Neuron (in vitro differentiated cells): ENCODE measurements around the gene PEX26.

ENCODE experiments used
- H2AFZ ChIP-seq: one replicate; pipeline ENCODE4 v1.6.1; 2013; ENCODE audit warnings: low read depth, mild to moderate bottlenecking, inconsistent platforms, low read length, moderate library complexity
- H3K27me3 ChIP-seq: one replicate; pipeline ENCODE4 v1.6.1; 2013; ENCODE audit warnings: low read length; ENCODE audit not compliant: insufficient read depth
- H3K36me3 ChIP-seq: one replicate; pipeline ENCODE4 v1.6.1; 2013; ENCODE audit warnings: low read length; ENCODE audit not compliant: insufficient read depth
- H3K4me1 ChIP-seq: one replicate; pipeline ENCODE4 v1.6.1; 2013; ENCODE audit warnings: low read length; ENCODE audit not compliant: insufficient read depth
- H3K4me3 ChIP-seq: 2 replicates; pipeline ENCODE4 v1.5.1; 2013; ENCODE audit warnings: mild to moderate bottlenecking, low read length, moderate library complexity
- H3K9me3 ChIP-seq: one replicate; pipeline ENCODE4 v1.6.1; 2013; ENCODE audit warnings: low read length

PEX26 gene

GRCh38 chr22:18081416-18081815, 3.6 kb downstream of the PEX26 start:
- H3K27me3 ChIP-seq, result no peaks in the 10 kb centered on the region
- no peak overlapping the region for H2AFZ ChIP-seq
- H3K4me1 ChIP-seq, result peaks cover 20% of the 10 kb centered on the region
- H3K4me3 ChIP-seq, result no peak overlapping the region
- peaks cover 61% of the 10 kb centered on the region for H3K36me3 ChIP-seq
- H3K9me3 ChIP-seq, result peaks cover 1% of the 10 kb centered on the region

- Histone ChIP-seq H2AFZ (no peak overlapping the region), H3K27me3 (no peaks in the 10 kb centered on the region), H3K9me3 (peaks cover 1% of the 10 kb centered on the region), H3K36me3 (peaks cover 70% of the 10 kb centered on the region), H3K4me3 (no peak overlapping the region), H3K4me1 (peaks cover 9% of the 10 kb centered on the region)
Observed at GRCh38 chr22:18082467-18082866, 4.7 kb downstream of the PEX26 start.

GRCh38 chr22:18083406-18083805, 5.6 kb downstream of the PEX26 start:
- Histone ChIP-seq H3K4me1 (peaks cover 8% of the 10 kb centered on the region), H3K27me3 (no peaks in the 10 kb centered on the region), H3K4me3 (no peak overlapping the region), H2AFZ (no peak overlapping the region), H3K36me3 (peaks cover 79% of the 10 kb centered on the region), H3K9me3 (peaks cover 1% of the 10 kb centered on the region)

- H3K4me1 ChIP-seq, result no peaks in the 10 kb centered on the region
- H2AFZ ChIP-seq, result no peak overlapping the region
- no peak overlapping the region for H3K4me3 ChIP-seq
- H3K36me3 ChIP-seq, result peaks cover 82% of the 10 kb centered on the region
- H3K9me3 ChIP-seq, result peaks cover 1% of the 10 kb centered on the region
- no peaks in the 10 kb centered on the region for H3K27me3 ChIP-seq
Observed at GRCh38 chr22:18085188-18085587, 7.4 kb downstream of the PEX26 start.

- Histone ChIP-seq H3K36me3 (peaks cover 69% of the 10 kb centered on the region), H2AFZ (no peak overlapping the region)
Observed at GRCh38 chr22:18087350-18087855, 9.6 kb downstream of the PEX26 start.

GRCh38 chr22:18088825-18089568, 11.2 kb downstream of the PEX26 start:
- peaks cover 54% of the 10 kb centered on the region for H3K36me3 ChIP-seq
- H3K27me3 ChIP-seq, result no peaks in the 10 kb centered on the region
- no peak overlapping the region for H2AFZ ChIP-seq

More at GRCh38 chr22:18087350-18087855, 9.6 kb downstream of the PEX26 start:
- Histone ChIP-seq H3K4me3 (no peak overlapping the region), H3K9me3 (peaks cover 2% of the 10 kb centered on the region), H3K27me3 (no peaks in the 10 kb centered on the region), H3K4me1 (no peaks in the 10 kb centered on the region)

GRCh38 chr22:18090286-18090685, 12.5 kb downstream of the PEX26 start:
- peaks cover 47% of the 10 kb centered on the region for H3K36me3 ChIP-seq
- no peak overlapping the region for H2AFZ ChIP-seq
- H3K4me1 ChIP-seq, result no peaks in the 10 kb centered on the region
- no peaks in the 10 kb centered on the region for H3K27me3 ChIP-seq
- peaks cover 2% of the 10 kb centered on the region for H3K9me3 ChIP-seq
- no peak overlapping the region for H3K4me3 ChIP-seq

More at GRCh38 chr22:18088825-18089568, 11.2 kb downstream of the PEX26 start:
- H3K4me3 ChIP-seq, result no peak overlapping the region
- H3K9me3 ChIP-seq, result peaks cover 2% of the 10 kb centered on the region
- H3K4me1 ChIP-seq, result no peaks in the 10 kb centered on the region

- peaks cover 2% of the 10 kb centered on the region for H3K9me3 ChIP-seq
- H3K4me1 ChIP-seq, result no peaks in the 10 kb centered on the region
- no peak overlapping the region for H2AFZ ChIP-seq
- H3K27me3 ChIP-seq, result no peaks in the 10 kb centered on the region
- no peak overlapping the region for H3K4me3 ChIP-seq
- H3K36me3 ChIP-seq, result peaks cover 38% of the 10 kb centered on the region
Observed at GRCh38 chr22:18091478-18091877, 13.7 kb downstream of the PEX26 start.

GRCh38 chr22:18091916-18092526, 14.2 kb downstream of the PEX26 start:
- Histone ChIP-seq H3K9me3 (peaks cover 2% of the 10 kb centered on the region), H3K36me3 (peaks cover 34% of the 10 kb centered on the region), H3K4me1 (no peaks in the 10 kb centered on the region), H3K4me3 (no peak overlapping the region), H2AFZ (no peak overlapping the region), H3K27me3 (no peaks in the 10 kb centered on the region)

GRCh38 chr22:18093661-18094060, 15.9 kb downstream of the PEX26 start:
- Histone ChIP-seq H3K4me1 (no peaks in the 10 kb centered on the region), H3K9me3 (peaks cover 2% of the 10 kb centered on the region), H3K4me3 (no peak overlapping the region), H3K36me3 (peaks cover 18% of the 10 kb centered on the region), H3K27me3 (no peaks in the 10 kb centered on the region), H2AFZ (no peak overlapping the region)

- Histone ChIP-seq H3K36me3 (peaks cover 5% of the 10 kb centered on the region), H2AFZ (no peak overlapping the region), H3K4me1 (no peaks in the 10 kb centered on the region), H3K4me3 (no peak overlapping the region), H3K9me3 (peaks cover 2% of the 10 kb centered on the region), H3K27me3 (no peaks in the 10 kb centered on the region)
Observed at GRCh38 chr22:18095101-18095805, 17.5 kb downstream of the PEX26 start.

- Histone ChIP-seq H3K36me3 (peaks cover 2% of the 10 kb centered on the region), H3K27me3 (no peaks in the 10 kb centered on the region), H3K4me3 (no peak overlapping the region), H3K9me3 (peaks cover 2% of the 10 kb centered on the region), H2AFZ (no peak overlapping the region), H3K4me1 (no peaks in the 10 kb centered on the region)
Observed at GRCh38 chr22:18096823-18097222, 19.0 kb downstream of the PEX26 start.

GRCh38 chr22:18100781-18101180, 23.0 kb downstream of the PEX26 start:
- H3K9me3 ChIP-seq, result peaks cover 1% of the 10 kb centered on the region
- H2AFZ ChIP-seq, result no peak overlapping the region
- no peaks in the 10 kb centered on the region for H3K27me3 ChIP-seq
- no peaks in the 10 kb centered on the region for H3K4me1 ChIP-seq
- peaks cover 2% of the 10 kb centered on the region for H3K36me3 ChIP-seq
- H3K4me3 ChIP-seq, result no peak overlapping the region
